Liver (tissue), 3 donors: ENCODE measurements around the gene ACACB.

ENCODE experiments used
- ATF3 ChIP-seq: IDR thresholded peaks from 2 replicates; pipeline ENCODE4 v1.6.1; 2016; ENCODE audit warnings: antibody characterized with exemption
- CTCF ChIP-seq: fragments of 150-350 bp; IDR thresholded peaks from 2 replicates; pipeline ENCODE4 v1.5.1; 2017; ENCODE audit warnings: improper control_type of control experiment, low read depth, low read length; ENCODE audit not compliant: missing input control
- JUND ChIP-seq, 2 donors: IDR thresholded peaks; 2 replicates each; pipeline ENCODE4 v1.6.1; 2016; ENCODE audit warnings: antibody characterized with exemption in 2 of 2
- RAD21 ChIP-seq, 2 donors: IDR thresholded peaks; 2 replicates each; pipeline ENCODE4 v1.6.1; 2016; ENCODE audit warnings: antibody characterized with exemption in 2 of 2, mild to moderate bottlenecking in 2 of 2
- ZBTB33 ChIP-seq: IDR thresholded peaks from 2 replicates; pipeline ENCODE4 v1.6.1; 2016; ENCODE audit warnings: antibody characterized with exemption
- donor health status: healthy.
- donor health status: healthy.

- TF ChIP-seq CTCF (no peak), ATF3 (no peak), JUND (IDR thresholded peaks at IDR 0.05) (peak; percentile 35 to 39), ZBTB33 (peak; percentile 69), RAD21 (IDR thresholded peaks at IDR 0.05) (peak; percentile 39 to 48)
These were observed 32.0 kb upstream of the ACACB start for GRCh38 chr12:109084425-109084824.
